Immature natural killer cell (primary cell): ENCODE results near the gene ABCG8. TPM values are rescaled to one million over a fixed set of nuclear protein-coding genes. Genes with fewer than 3 reads are reported as not detected.

Source experiments
- DNase-seq, 3 donors: peaks; one replicate each; pipeline ENCODE4 v3.0.0; 2022; ENCODE audit warnings: mixed read lengths in 1 of 3
- H3K27ac Mint-ChIP-seq, 6 donors: one replicate each; pipeline ENCODE4 v1.8.0; 2020; ENCODE audit warnings: mixed read lengths in 6 of 6, mild to moderate bottlenecking in 5 of 6, inconsistent platforms in 4 of 6, moderate library complexity in 3 of 6
- H3K27me3 Mint-ChIP-seq, 3 donors: one replicate each; pipeline ENCODE4 v1.8.0; 2020 to 2021; ENCODE audit warnings: low read depth in 3 of 3, mild to moderate bottlenecking in 3 of 3, mixed read lengths in 3 of 3, moderate library complexity in 3 of 3, inconsistent platforms in 1 of 3
- H3K36me3 Mint-ChIP-seq, 3 donors: one replicate each; pipeline ENCODE4 v1.8.0; 2020; ENCODE audit warnings: mixed read lengths in 3 of 3, inconsistent platforms in 2 of 3, mild to moderate bottlenecking in 2 of 3
- H3K4me1 Mint-ChIP-seq, 2 donors: one replicate each; pipeline ENCODE4 v1.8.0; 2020; ENCODE audit warnings: inconsistent platforms in 2 of 2, mild to moderate bottlenecking in 2 of 2, mixed read lengths in 2 of 2, moderate library complexity in 1 of 2
- H3K4me3 Mint-ChIP-seq, 5 donors: one replicate each; pipeline ENCODE4 v1.8.0; 2020; ENCODE audit warnings: mild to moderate bottlenecking in 5 of 5, mixed read lengths in 5 of 5, inconsistent platforms in 3 of 5, moderate library complexity in 3 of 5
- H3K9me3 Mint-ChIP-seq, 6 donors: one replicate each; pipeline ENCODE4 v1.8.0; 2020; ENCODE audit warnings: mild to moderate bottlenecking in 6 of 6, mixed read lengths in 6 of 6, inconsistent platforms in 4 of 6, moderate library complexity in 3 of 6
- polyA plus RNA-seq, 3 donors: library from polyadenylated mRNA; unstranded; fragments of 300-500 nt; fragmentation: Illumina TruSeq; gene quantifications; one replicate each; pipeline ENCODE4 v1.2.3, GENCODE V29; 2021

ABCG8 gene
- not detected for polyA plus RNA-seq

- H3K4me1 Mint-ChIP-seq, result no peaks in the 10 kb centered on the region
- DNase-seq, result no peak
- H3K9me3 Mint-ChIP-seq, result no peaks in the 10 kb centered on the region
- peaks cover 0 to 13% (median under 1%) of the 10 kb centered on the region in 3 donors for H3K27me3 Mint-ChIP-seq
- H3K27ac Mint-ChIP-seq, result no peak within 1 kb of the TSS
- no peaks in the 10 kb centered on the region for H3K36me3 Mint-ChIP-seq
- H3K4me3 Mint-ChIP-seq, result no peak within 1 kb of the TSS
Observed at GRCh38 chr2:43838560-43839267, at the start of gene ABCG8, which contains the start of gene ABCG5. ABCG8 (plus strand) TSS chr2:43838971; CDS start chr2:43839054, 83 bp downstream. ABCG5 (minus strand) TSS chr2:43838839; CDS start chr2:43838679, 160 bp downstream.

GRCh38 chr2:43790147-43790546, 48.6 kb upstream of the ABCG8 start:
- peaks cover 0 to 3% (median 0%) of the 10 kb centered on the region in 3 donors for H3K27me3 Mint-ChIP-seq
- DNase-seq, result no peak
- no peak overlapping the region for H3K4me3 Mint-ChIP-seq
- no peak overlapping the region for H3K27ac Mint-ChIP-seq
- H3K9me3 Mint-ChIP-seq, result no peaks in the 10 kb centered on the region
- H3K36me3 Mint-ChIP-seq, result peaks cover 5 to 17% (median 8%) of the 10 kb centered on the region in 3 donors
- no peaks in the 10 kb centered on the region for H3K4me1 Mint-ChIP-seq

GRCh38 chr2:43791035-43791765, 47.6 kb upstream of the ABCG8 start:
- Mint-ChIP-seq H3K27me3 (peaks cover 0 to 3% (median 0%) of the 10 kb centered on the region in 3 donors), H3K36me3 (peaks cover 5 to 17% (median 8%) of the 10 kb centered on the region in 3 donors), H3K27ac (no peak overlapping the region), H3K4me3 (no peak overlapping the region), H3K9me3 (no peaks in the 10 kb centered on the region), H3K4me1 (no peaks in the 10 kb centered on the region)
- no peak for DNase-seq

- DNase-seq, result no peak
- Mint-ChIP-seq H3K36me3 (peaks cover 8 to 17% (median 10%) of the 10 kb centered on the region in 3 donors), H3K27ac (peak overlapping the region in 1 of 6 donors; percentile 2), H3K4me3 (no peak overlapping the region), H3K9me3 (no peaks in the 10 kb centered on the region), H3K4me1 (no peaks in the 10 kb centered on the region), H3K27me3 (peaks cover 0 to 3% (median 0%) of the 10 kb centered on the region in 3 donors)
Observed at GRCh38 chr2:43792653-43793052, 46.1 kb upstream of the ABCG8 start.

- Mint-ChIP-seq H3K27ac (no peak overlapping the region), H3K9me3 (no peaks in the 10 kb centered on the region), H3K27me3 (peaks cover 0 to 3% (median 0%) of the 10 kb centered on the region in 3 donors), H3K4me1 (no peaks in the 10 kb centered on the region), H3K4me3 (no peak overlapping the region), H3K36me3 (peaks cover 5 to 10% (median 7%) of the 10 kb centered on the region in 3 donors)
- no peak for DNase-seq
Observed at GRCh38 chr2:43794956-43795355, 43.8 kb upstream of the ABCG8 start.

- Mint-ChIP-seq H3K36me3 (peaks cover 0 to 5% (median 5%) of the 10 kb centered on the region in 3 donors), H3K27ac (no peak overlapping the region), H3K4me3 (no peak overlapping the region), H3K4me1 (no peaks in the 10 kb centered on the region), H3K27me3 (no peaks in the 10 kb centered on the region), H3K9me3 (no peaks in the 10 kb centered on the region)
- no peak for DNase-seq
Observed at GRCh38 chr2:43796206-43796605, 42.6 kb upstream of the ABCG8 start.

GRCh38 chr2:43798300-43798699, 40.5 kb upstream of the ABCG8 start:
- H3K36me3 Mint-ChIP-seq, result peaks cover 2 to 5% (median 4%) of the 10 kb centered on the region in 3 donors

GRCh38 chr2:43800894-43801293, 37.9 kb upstream of the ABCG8 start:
- no peaks in the 10 kb centered on the region for H3K9me3 Mint-ChIP-seq
- DNase-seq, result no peak
- no peak overlapping the region for H3K27ac Mint-ChIP-seq
- H3K4me3 Mint-ChIP-seq, result no peak overlapping the region
- H3K27me3 Mint-ChIP-seq, result no peaks in the 10 kb centered on the region
- no peaks in the 10 kb centered on the region for H3K4me1 Mint-ChIP-seq
- peaks cover 8 to 10% (median 9%) of the 10 kb centered on the region in 3 donors for H3K36me3 Mint-ChIP-seq

More at GRCh38 chr2:43798300-43798699, 40.5 kb upstream of the ABCG8 start:
- H3K27me3 Mint-ChIP-seq, result no peaks in the 10 kb centered on the region
- H3K4me3 Mint-ChIP-seq, result no peak overlapping the region
- no peak overlapping the region for H3K27ac Mint-ChIP-seq
- no peak for DNase-seq
- H3K9me3 Mint-ChIP-seq, result no peaks in the 10 kb centered on the region
- no peaks in the 10 kb centered on the region for H3K4me1 Mint-ChIP-seq

- H3K36me3 Mint-ChIP-seq, result peaks cover 11 to 19% (median 14%) of the 10 kb centered on the region in 3 donors
- no peak overlapping the region for H3K4me3 Mint-ChIP-seq
- no peaks in the 10 kb centered on the region for H3K27me3 Mint-ChIP-seq
- no peak for DNase-seq
- H3K27ac Mint-ChIP-seq, result no peak overlapping the region
- H3K9me3 Mint-ChIP-seq, result no peaks in the 10 kb centered on the region
- H3K4me1 Mint-ChIP-seq, result no peaks in the 10 kb centered on the region
Observed at GRCh38 chr2:43802135-43802534, 36.6 kb upstream of the ABCG8 start.

GRCh38 chr2:43803113-43803512, 35.7 kb upstream of the ABCG8 start:
- H3K4me1 Mint-ChIP-seq, result no peaks in the 10 kb centered on the region
- no peak overlapping the region for H3K4me3 Mint-ChIP-seq
- no peak for DNase-seq
- no peak overlapping the region for H3K27ac Mint-ChIP-seq
- H3K9me3 Mint-ChIP-seq, result no peaks in the 10 kb centered on the region
- peaks cover 11 to 19% (median 14%) of the 10 kb centered on the region in 3 donors for H3K36me3 Mint-ChIP-seq
- H3K27me3 Mint-ChIP-seq, result no peaks in the 10 kb centered on the region

- no peaks in the 10 kb centered on the region for H3K27me3 Mint-ChIP-seq
- no peak overlapping the region for H3K27ac Mint-ChIP-seq
Observed at GRCh38 chr2:43806719-43807031, 32.1 kb upstream of the ABCG8 start.

GRCh38 chr2:43810452-43810851, 28.3 kb upstream of the ABCG8 start:
- peaks cover 9 to 15% (median 11%) of the 10 kb centered on the region in 3 donors for H3K36me3 Mint-ChIP-seq
- H3K4me1 Mint-ChIP-seq, result no peaks in the 10 kb centered on the region
- DNase-seq, result no peak
- H3K9me3 Mint-ChIP-seq, result no peaks in the 10 kb centered on the region
- H3K27ac Mint-ChIP-seq, result no peak overlapping the region
- peaks cover 0 to 4% (median 0%) of the 10 kb centered on the region in 3 donors for H3K27me3 Mint-ChIP-seq
- no peak overlapping the region for H3K4me3 Mint-ChIP-seq

More at GRCh38 chr2:43806719-43807031, 32.1 kb upstream of the ABCG8 start:
- H3K4me1 Mint-ChIP-seq, result no peaks in the 10 kb centered on the region
- H3K36me3 Mint-ChIP-seq, result peaks cover 14 to 19% (median 15%) of the 10 kb centered on the region in 3 donors
- DNase-seq, result no peak
- no peaks in the 10 kb centered on the region for H3K9me3 Mint-ChIP-seq
- no peak overlapping the region for H3K4me3 Mint-ChIP-seq

- no peak overlapping the region for H3K4me3 Mint-ChIP-seq
- peaks cover 9 to 15% (median 11%) of the 10 kb centered on the region in 3 donors for H3K36me3 Mint-ChIP-seq
- H3K4me1 Mint-ChIP-seq, result no peaks in the 10 kb centered on the region
- no peak overlapping the region for H3K27ac Mint-ChIP-seq
- peaks cover 0 to 6% (median 0%) of the 10 kb centered on the region in 3 donors for H3K27me3 Mint-ChIP-seq
- H3K9me3 Mint-ChIP-seq, result no peaks in the 10 kb centered on the region
- no peak for DNase-seq
Observed at GRCh38 chr2:43810888-43811287, 27.9 kb upstream of the ABCG8 start.

- Mint-ChIP-seq H3K4me1 (no peaks in the 10 kb centered on the region), H3K9me3 (no peaks in the 10 kb centered on the region), H3K27me3 (peaks cover 0 to 6% (median 0%) of the 10 kb centered on the region in 3 donors), H3K27ac (no peak overlapping the region), H3K36me3 (peaks cover 0 to 6% (median 4%) of the 10 kb centered on the region in 3 donors), H3K4me3 (no peak overlapping the region)
- no peak for DNase-seq
Observed at GRCh38 chr2:43812006-43812405, 26.8 kb upstream of the ABCG8 start.
